Liver (tissue), 9 donors: ENCODE data around the gene URM1. TPM values are rescaled to one million over a fixed set of nuclear protein-coding genes. Genes with fewer than 3 reads are reported as not detected.

Experiments
- DNase-seq: peaks from one replicate; pipeline ENCODE4 v3.0.0-alpha.2; 2017; ENCODE audit warnings: low spot score
- H3K27ac ChIP-seq, 2 donors: one replicate each; pipeline ENCODE4 v1.7.0; 2013; ENCODE audit warnings: inconsistent platforms in 2 of 2, low read length in 2 of 2, control low read depth in 1 of 2, low read depth in 1 of 2, mild to moderate bottlenecking in 1 of 2
- H3K27me3 ChIP-seq, 4 donors: one replicate each; pipeline versions ENCODE4 v1.6.1 to v1.7.0; 2013; ENCODE audit warnings: low read length in 3 of 4, inconsistent platforms in 1 of 4, mild to moderate bottlenecking in 1 of 4, moderate library complexity in 1 of 4; ENCODE audit not compliant: control insufficient read depth in 4 of 4, insufficient read depth in 4 of 4
- H3K36me3 ChIP-seq, 4 donors: one replicate each; pipeline versions ENCODE4 v1.6.1 to v1.7.0; 2013; ENCODE audit warnings: low read length in 3 of 4, mild to moderate bottlenecking in 3 of 4, low read depth in 1 of 4, moderate library complexity in 1 of 4; ENCODE audit not compliant: control insufficient read depth in 4 of 4, insufficient read depth in 3 of 4
- H3K4me1 ChIP-seq, 4 donors: one replicate each; pipeline versions ENCODE4 v1.6.1 to v1.7.0; 2013; ENCODE audit warnings: low read length in 3 of 4, mild to moderate bottlenecking in 3 of 4, moderate library complexity in 1 of 4; ENCODE audit not compliant: control insufficient read depth in 4 of 4, insufficient read depth in 4 of 4
- H3K4me3 ChIP-seq, 3 donors: one replicate each; pipeline versions ENCODE4 v1.6.1 to v1.7.0; 2013; ENCODE audit warnings: low read length in 3 of 3, control low read depth in 1 of 3, low read depth in 1 of 3, mild to moderate bottlenecking in 1 of 3
- H3K9ac ChIP-seq, 2 donors: one replicate each; pipeline ENCODE4 v1.7.0; 2013; ENCODE audit warnings: low read length in 2 of 2, mild to moderate bottlenecking in 2 of 2, moderate library complexity in 2 of 2, control low read depth in 1 of 2, low read depth in 1 of 2
- H3K9me3 ChIP-seq, 4 donors: one replicate each; pipeline versions ENCODE4 v1.6.1 to v1.7.0; 2013; ENCODE audit warnings: low read length in 3 of 4; ENCODE audit not compliant: control insufficient read depth in 4 of 4
- EGR1 ChIP-seq, 2 donors: IDR thresholded peaks; 2 replicates each; pipeline ENCODE4 v1.6.1; 2016 to 2018; ENCODE audit warnings: antibody characterized with exemption in 2 of 2, low read depth in 2 of 2
- FOXA1 ChIP-seq: IDR thresholded peaks from 2 replicates; pipeline ENCODE4 v1.6.1; 2016; ENCODE audit warnings: antibody characterized with exemption
- GABPA ChIP-seq, 2 donors: IDR thresholded peaks in 1 of 2; conservative IDR thresholded peaks in 1 of 2; 2 replicates each; pipeline ENCODE4 v1.6.1; 2016; ENCODE audit warnings: antibody characterized with exemption in 2 of 2, mild to moderate bottlenecking in 1 of 2, moderate library complexity in 1 of 2
- HNF4A ChIP-seq, 2 donors: conservative IDR thresholded peaks; 2 replicates each; pipeline ENCODE4 v1.6.1; 2016; ENCODE audit warnings: antibody characterized with exemption in 2 of 2, mild to moderate bottlenecking in 2 of 2
- HNF4G ChIP-seq: IDR thresholded peaks from 2 replicates; pipeline ENCODE4 v1.6.1; 2016; ENCODE audit warnings: antibody characterized with exemption
- RAD21 ChIP-seq, 2 donors: IDR thresholded peaks; 2 replicates each; pipeline ENCODE4 v1.6.1; 2016; ENCODE audit warnings: antibody characterized with exemption in 2 of 2, mild to moderate bottlenecking in 2 of 2
- RXRA ChIP-seq, 2 donors: IDR thresholded peaks; 2 replicates each; pipeline ENCODE4 v1.6.1; 2017 to 2018; ENCODE audit warnings: antibody characterized with exemption in 2 of 2, mild to moderate bottlenecking in 1 of 2
- SP1 ChIP-seq: IDR thresholded peaks from 2 replicates; pipeline ENCODE4 v1.6.1; 2018; ENCODE audit warnings: antibody characterized with exemption, mild to moderate bottlenecking
- YY1 ChIP-seq: IDR thresholded peaks from 2 replicates; pipeline ENCODE4 v1.6.1; 2016; ENCODE audit warnings: antibody characterized with exemption, mild to moderate bottlenecking
- WGBS: extraction: QIAGEN DNeasy Blood & Tissue Kit; methylation state at CpG from one replicate; pipeline ENCODE4 v1.1.7; 2013; 5-methylcytosine and 5-hydroxymethylcytosine counted together
- polyA plus RNA-seq, 2 donors: library from polyadenylated mRNA; stranded (reverse) in 1 of 2; unstranded in 1 of 2; fragments of 200-250 nt in 1 of 2; fragments of >200 nt in 1 of 2; fragmentation: Nextera tagmentation in 1 of 2; extraction: Ambion mirVana in 1 of 2; gene quantifications; one replicate each; pipeline versions ENCODE4 v1.2.1 to v1.2.3, GENCODE V29; 2013 to 2015
- total RNA-seq, 2 donors: library from RNA; depleted of rRNA; stranded (reverse); fragments of >200 nt; gene quantifications; one replicate each; pipeline ENCODE4 v1.2.3, GENCODE V29; 2014
- TF ChIP-seq, protein P1 (sequence below): IDR thresholded peaks from 2 replicates; pipeline ENCODE4 v1.6.1; 2016; ENCODE audit warnings: antibody characterized with exemption
- TF ChIP-seq, protein P2 (sequence below): fragments of 150-350 bp; IDR thresholded peaks from 2 replicates; pipeline ENCODE4 v1.5.1; 2017; ENCODE audit warnings: improper control_type of control experiment, low read depth, low read length; ENCODE audit not compliant: missing input control
- TF ChIP-seq, protein P3 (sequence below): IDR thresholded peaks from 2 replicates; pipeline ENCODE4 v1.6.1; 2016; ENCODE audit warnings: antibody characterized with exemption
- TF ChIP-seq, protein P4 (sequence below): IDR thresholded peaks from 2 replicates; pipeline ENCODE4 v1.6.1; 2016; ENCODE audit warnings: antibody characterized with exemption
- donor health status: healthy.
- donor health status: healthy.
- donor health status: healthy.
- donor health status: healthy.
- donor health status: healthy.

The URM1 gene
- total and polyA plus RNA-seq, 4 donors: 12.1 to 35.0 (median 19.5) TPM

DNA sequence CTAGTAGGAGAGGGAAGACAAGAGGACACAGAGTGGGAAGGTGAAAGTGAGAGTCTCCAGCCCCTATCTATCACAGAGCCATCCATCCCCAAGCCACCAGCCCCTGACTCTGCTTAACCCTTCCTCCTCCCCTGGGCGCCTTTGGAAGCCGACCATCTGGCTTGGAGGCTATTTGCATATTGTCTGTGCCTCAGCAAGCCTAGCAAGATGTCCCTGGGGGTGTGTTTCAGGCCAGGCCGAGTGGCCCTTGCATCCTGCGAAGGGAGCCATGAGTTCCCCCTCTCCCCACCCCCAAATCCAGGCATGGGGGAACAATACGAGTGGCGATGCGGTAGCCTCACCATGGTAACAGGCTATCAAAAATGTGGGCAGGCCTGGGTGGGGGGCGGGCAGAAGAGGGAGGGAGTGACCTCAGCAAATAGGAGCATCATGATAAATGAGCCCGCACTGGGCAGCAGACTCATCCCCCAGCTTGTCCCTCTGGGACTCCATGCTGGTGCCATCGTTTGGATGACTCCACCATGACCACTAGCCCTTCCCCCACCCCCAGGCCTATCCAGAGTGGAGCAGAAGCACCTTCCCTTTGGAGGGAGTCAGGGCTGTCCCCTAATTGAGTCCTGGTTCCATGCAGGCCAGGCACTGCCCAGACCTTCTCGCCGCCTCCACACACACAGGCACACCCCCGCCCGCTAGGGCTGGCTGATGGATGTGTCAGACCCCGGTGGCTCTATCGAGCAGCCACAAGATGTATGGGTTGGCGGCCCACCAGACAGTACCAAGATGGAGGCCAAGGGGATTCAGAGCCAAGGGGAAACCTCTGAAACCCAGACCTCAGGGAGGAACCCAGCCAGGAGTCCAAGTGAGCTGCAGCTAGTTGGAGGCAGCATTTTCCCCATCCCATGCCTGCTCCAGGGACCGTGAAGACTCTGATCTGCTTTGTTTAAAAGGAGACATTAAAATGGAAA lies 14.6 kb downstream of the URM1 start:
- H3K27ac ChIP-seq: no peak overlapping the region
- H3K36me3 ChIP-seq: peaks cover 10 to 60% (median 30%) of the 10 kb centered on the region in 4 donors
- no peaks in the 10 kb centered on the region for H3K4me1 ChIP-seq
- H3K27me3 ChIP-seq: no peaks in the 10 kb centered on the region
- DNase-seq: no peak
- TF ChIP-seq HNF4G: no peak
- TF ChIP-seq, protein P1, sequence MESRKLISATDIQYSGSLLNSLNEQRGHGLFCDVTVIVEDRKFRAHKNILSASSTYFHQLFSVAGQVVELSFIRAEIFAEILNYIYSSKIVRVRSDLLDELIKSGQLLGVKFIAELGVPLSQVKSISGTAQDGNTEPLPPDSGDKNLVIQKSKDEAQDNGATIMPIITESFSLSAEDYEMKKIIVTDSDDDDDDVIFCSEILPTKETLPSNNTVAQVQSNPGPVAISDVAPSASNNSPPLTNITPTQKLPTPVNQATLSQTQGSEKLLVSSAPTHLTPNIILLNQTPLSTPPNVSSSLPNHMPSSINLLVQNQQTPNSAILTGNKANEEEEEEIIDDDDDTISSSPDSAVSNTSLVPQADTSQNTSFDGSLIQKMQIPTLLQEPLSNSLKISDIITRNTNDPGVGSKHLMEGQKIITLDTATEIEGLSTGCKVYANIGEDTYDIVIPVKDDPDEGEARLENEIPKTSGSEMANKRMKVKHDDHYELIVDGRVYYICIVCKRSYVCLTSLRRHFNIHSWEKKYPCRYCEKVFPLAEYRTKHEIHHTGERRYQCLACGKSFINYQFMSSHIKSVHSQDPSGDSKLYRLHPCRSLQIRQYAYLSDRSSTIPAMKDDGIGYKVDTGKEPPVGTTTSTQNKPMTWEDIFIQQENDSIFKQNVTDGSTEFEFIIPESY: no peak
- no peak for TF ChIP-seq FOXA1
- no peak for TF ChIP-seq YY1
- TF ChIP-seq, protein P2, sequence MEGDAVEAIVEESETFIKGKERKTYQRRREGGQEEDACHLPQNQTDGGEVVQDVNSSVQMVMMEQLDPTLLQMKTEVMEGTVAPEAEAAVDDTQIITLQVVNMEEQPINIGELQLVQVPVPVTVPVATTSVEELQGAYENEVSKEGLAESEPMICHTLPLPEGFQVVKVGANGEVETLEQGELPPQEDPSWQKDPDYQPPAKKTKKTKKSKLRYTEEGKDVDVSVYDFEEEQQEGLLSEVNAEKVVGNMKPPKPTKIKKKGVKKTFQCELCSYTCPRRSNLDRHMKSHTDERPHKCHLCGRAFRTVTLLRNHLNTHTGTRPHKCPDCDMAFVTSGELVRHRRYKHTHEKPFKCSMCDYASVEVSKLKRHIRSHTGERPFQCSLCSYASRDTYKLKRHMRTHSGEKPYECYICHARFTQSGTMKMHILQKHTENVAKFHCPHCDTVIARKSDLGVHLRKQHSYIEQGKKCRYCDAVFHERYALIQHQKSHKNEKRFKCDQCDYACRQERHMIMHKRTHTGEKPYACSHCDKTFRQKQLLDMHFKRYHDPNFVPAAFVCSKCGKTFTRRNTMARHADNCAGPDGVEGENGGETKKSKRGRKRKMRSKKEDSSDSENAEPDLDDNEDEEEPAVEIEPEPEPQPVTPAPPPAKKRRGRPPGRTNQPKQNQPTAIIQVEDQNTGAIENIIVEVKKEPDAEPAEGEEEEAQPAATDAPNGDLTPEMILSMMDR: no peak
- TF ChIP-seq, protein P3, sequence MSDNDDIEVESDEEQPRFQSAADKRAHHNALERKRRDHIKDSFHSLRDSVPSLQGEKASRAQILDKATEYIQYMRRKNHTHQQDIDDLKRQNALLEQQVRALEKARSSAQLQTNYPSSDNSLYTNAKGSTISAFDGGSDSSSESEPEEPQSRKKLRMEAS: no peak
- TF ChIP-seq RAD21 (IDR thresholded peaks at IDR 0.05): no peak
- no peak for TF ChIP-seq EGR1 (IDR thresholded peaks at IDR 0.05; ENCODE audit: low read depth in 2 of 2)
- TF ChIP-seq RXRA (IDR thresholded peaks at IDR 0.05): no peak
- TF ChIP-seq, protein P4, sequence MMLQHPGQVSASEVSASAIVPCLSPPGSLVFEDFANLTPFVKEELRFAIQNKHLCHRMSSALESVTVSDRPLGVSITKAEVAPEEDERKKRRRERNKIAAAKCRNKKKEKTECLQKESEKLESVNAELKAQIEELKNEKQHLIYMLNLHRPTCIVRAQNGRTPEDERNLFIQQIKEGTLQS: no peak
- no peak for TF ChIP-seq SP1
- H3K9ac ChIP-seq: no peak overlapping the region
- 91% methylated on average over 18 of the region's 18 CpGs for WGBS
- no peak overlapping the region for H3K4me3 ChIP-seq
- H3K9me3 ChIP-seq: no peaks in the 10 kb centered on the region

DNA sequence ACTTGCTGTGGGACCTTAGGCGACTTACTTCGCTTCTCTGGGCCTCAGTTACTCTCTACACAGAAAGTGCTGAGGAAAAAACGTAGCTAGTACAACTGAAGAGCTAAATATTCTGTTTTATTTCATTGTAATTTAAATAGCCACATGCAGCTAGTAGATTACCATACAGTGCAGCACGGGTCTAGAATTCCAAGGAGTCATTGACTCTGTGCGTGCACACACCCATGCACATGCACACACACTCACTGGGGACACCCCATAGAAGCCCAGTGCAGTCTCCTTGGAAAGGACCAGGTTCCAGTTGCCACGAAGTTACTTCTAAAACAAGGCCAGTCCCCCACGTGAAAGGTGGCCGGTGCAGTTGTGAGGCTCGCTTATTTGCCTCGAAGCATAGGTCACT lies 17.0 kb downstream of the URM1 start:
- WGBS: 94% methylated on average over 10 of the region's 10 CpGs
- Histone ChIP-seq H3K27me3 (no peaks in the 10 kb centered on the region), H3K4me1 (no peaks in the 10 kb centered on the region), H3K9me3 (no peaks in the 10 kb centered on the region), H3K36me3 (peaks cover 12 to 59% (median 29%) of the 10 kb centered on the region in 4 donors), H3K4me3 (no peak overlapping the region), H3K27ac (no peak overlapping the region), H3K9ac (no peak overlapping the region)
- DNase-seq: no peak
- no peak for TF ChIP-seq GABPA (IDR thresholded peaks at IDR 0.05 in 1 of 2, conservative IDR thresholded peaks at IDR 0.05 in 1 of 2)
- TF ChIP-seq, protein P2: no peak
- no peak for TF ChIP-seq YY1
- TF ChIP-seq HNF4A (conservative IDR thresholded peaks at IDR 0.05): no peak
